A673 (cell line): ENCODE data around the gene GRIK2. TPM values are rescaled to one million over a fixed set of nuclear protein-coding genes. Genes with fewer than 3 reads are reported as not detected.

ENCODE experiments used
- BruUV-seq: library from RNA; stranded (reverse); fragments of 400-500 nt; replicated peaks from 2 replicates; lab custom pipeline; 2021; lab: Mats Ljungman, UMichigan
- CTCF ChIA-PET: fragments of 300-600 bp; sonication (Branson Sonifier 250); formaldehyde crosslinking; loops from one replicate; lab custom pipeline; 2022; ENCODE audit warnings: antibody characterized with exemption; lab: Charles Lee
- POLR2A ChIA-PET: fragments of 300-600 bp; sonication (Branson Sonifier 250); formaldehyde crosslinking; loops from one replicate; lab custom pipeline; 2022; ENCODE audit warnings: antibody characterized with exemption; ENCODE audit not compliant: low non-redundant PET; lab: Charles Lee
- DNase-seq: peaks from one replicate; pipeline ENCODE4 v3.0.0-alpha.2; 2015; ENCODE audit warnings: low spot score
- H3K27ac ChIP-seq: fragments of 200-600 bp; sonication (generic); 2 replicates; pipeline ENCODE4 v1.5.1; 2016; ENCODE audit warnings: mixed run types, low read depth, mild to moderate bottlenecking, mixed read lengths, antibody characterized with exemption, low read length; ENCODE audit not compliant: poor library complexity, severe bottlenecking
- H3K27me3 ChIP-seq: fragments of 200-600 bp; sonication (generic); replicated peaks from 2 replicates; pipeline ENCODE4 v1.6.1; 2017; ENCODE audit warnings: mixed run types, low read depth, mild to moderate bottlenecking, mixed read lengths, antibody characterized with exemption, low read length; ENCODE audit not compliant: insufficient read depth, poor library complexity
- H3K36me3 ChIP-seq: fragments of 200-600 bp; sonication (generic); 2 replicates; pipeline ENCODE4 v1.6.1; 2016; ENCODE audit warnings: mixed run types, mild to moderate bottlenecking, mixed read lengths, antibody characterized with exemption, low read length; ENCODE audit not compliant: insufficient read depth, poor library complexity, severe bottlenecking
- H3K4me1 ChIP-seq: fragments of 200-600 bp; sonication (generic); 2 replicates; pipeline ENCODE4 v1.6.1; 2017; ENCODE audit warnings: mixed run types, mild to moderate bottlenecking, mixed read lengths, antibody characterized with exemption, low read length; ENCODE audit not compliant: insufficient read depth, poor library complexity, severe bottlenecking
- H3K4me3 ChIP-seq: fragments of 200-600 bp; sonication (generic); 2 replicates; pipeline ENCODE4 v1.5.1; 2016; ENCODE audit warnings: low read depth, mixed run types, mild to moderate bottlenecking, mixed read lengths, low read length; ENCODE audit not compliant: poor library complexity, severe bottlenecking
- H3K9me3 ChIP-seq: fragments of 200-600 bp; sonication (generic); 2 replicates; pipeline ENCODE4 v1.6.1; 2016; ENCODE audit warnings: mixed run types, low read depth, mild to moderate bottlenecking, mixed read lengths, antibody characterized with exemption, low read length; ENCODE audit not compliant: poor library complexity, severe bottlenecking
- CTCF ChIP-seq: fragments of 300-800, 200-600 bp; sonication (generic); conservative IDR thresholded peaks from 2 replicates; pipeline ENCODE4 v1.5.1; 2017; ENCODE audit warnings: low read depth, mild to moderate bottlenecking, antibody characterized with exemption, low read length, moderate library complexity, mixed read lengths
- EZH2 ChIP-seq: fragments of 200-600 bp; sonication (generic); IDR thresholded peaks from 2 replicates; pipeline ENCODE4 v1.6.1; 2017; ENCODE audit warnings: borderline replicate concordance, low read depth, mild to moderate bottlenecking, mixed read lengths, antibody characterized with exemption, low read length; ENCODE audit not compliant: poor library complexity, severe bottlenecking
- intact Hi-C: fragments of 100-400 bp; cut with micrococcal nuclease; formaldehyde crosslinking; loops from one replicate; pipeline ENCODE4 v1.10.0; 2022; ENCODE audit not compliant: unreplicated experiment
- total RNA-seq: library from RNA; stranded (reverse); gene quantifications from 2 replicates; pipeline ENCODE4 v1.2.3, GENCODE V29; 2021

The GRIK2 gene
- total RNA-seq, 1 experiment from 2014 or later: 62.1 TPM

- no peak for DNase-seq
- ChIA-PET POLR2A (no interaction called here), CTCF (no interaction called here)
- no peaks in the 10 kb centered on the region for H3K36me3 ChIP-seq
- H3K27me3 ChIP-seq: no peaks in the 10 kb centered on the region
- TF ChIP-seq EZH2 (no peak), CTCF (no peak)
- H3K4me1 ChIP-seq: no peaks in the 10 kb centered on the region
- no peak overlapping the region for H3K27ac ChIP-seq
- BruUV-seq: no TSS peak
- H3K9me3 ChIP-seq: peaks cover 2% of the 10 kb centered on the region
- no peak overlapping the region for H3K4me3 ChIP-seq
- intact Hi-C loops: no loop called here
These were observed 406.0 kb downstream of the GRIK2 start for GRCh38 chr6:101799531-101799930.

- ChIA-PET CTCF (no interaction called here), POLR2A (no interaction called here)
- no TSS peak for BruUV-seq
- Histone ChIP-seq H3K4me1 (no peaks in the 10 kb centered on the region), H3K36me3 (no peaks in the 10 kb centered on the region), H3K27ac (no peak overlapping the region), H3K4me3 (no peak overlapping the region), H3K9me3 (no peaks in the 10 kb centered on the region), H3K27me3 (no peaks in the 10 kb centered on the region)
- TF ChIP-seq CTCF: no peak
- no peak for TF ChIP-seq EZH2
- intact Hi-C loops: no loop called here
- no peak for DNase-seq
These were observed 407.1 kb downstream of the GRIK2 start for GRCh38 chr6:101800598-101800997.

- intact Hi-C loops: no loop called here
- no peak overlapping the region for H3K4me3 ChIP-seq
- no peaks in the 10 kb centered on the region for H3K27me3 ChIP-seq
- no peaks in the 10 kb centered on the region for H3K36me3 ChIP-seq
- no peak for TF ChIP-seq EZH2
- no peak for TF ChIP-seq CTCF
- H3K27ac ChIP-seq: no peak overlapping the region
- ChIA-PET CTCF (no interaction called here), POLR2A (no interaction called here)
- no peaks in the 10 kb centered on the region for H3K4me1 ChIP-seq
- no TSS peak for BruUV-seq
- DNase-seq: no peak
- H3K9me3 ChIP-seq: no peaks in the 10 kb centered on the region
These were observed 409.6 kb downstream of the GRIK2 start for GRCh38 chr6:101803136-101803535.
